Stimulated activated CD8-positive, alpha-beta memory T cell treated with anti-CD3 and anti-CD28 coated beads, Interleukin-15, amount 100 ng/mL, for 1 hour (primary cell): ENCODE results near the gene OR5D14.

ENCODE experiments used
- DNase-seq: peaks from one replicate; pipeline ENCODE4 v3.0.0-alpha.2; 2020; ENCODE audit warnings: low read depth

The OR5D14 gene

DNA sequence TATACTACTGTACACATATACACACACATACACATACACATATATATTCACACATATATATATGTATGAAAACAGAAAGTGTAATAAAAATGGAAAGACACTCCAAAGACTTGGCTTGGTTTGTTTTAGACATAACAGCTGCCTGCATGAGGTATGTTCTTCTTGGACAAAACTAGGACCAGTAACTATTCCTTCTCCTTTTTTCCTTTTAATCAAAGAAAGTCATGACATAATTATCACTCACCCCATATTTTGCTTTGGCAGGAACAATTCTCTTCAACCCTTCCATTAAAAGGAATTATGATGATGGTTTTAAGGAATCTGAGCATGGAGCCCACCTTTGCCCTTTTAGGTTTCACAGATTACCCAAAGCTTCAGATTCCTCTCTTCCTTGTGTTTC lies at the start of gene OR5D14:
TSS of gene OR5D14 (plus strand) at position 301 of the 400 bp plus-strand sequence. CDS start at position 301, 0 bp downstream.
- no peak for DNase-seq

DNA sequence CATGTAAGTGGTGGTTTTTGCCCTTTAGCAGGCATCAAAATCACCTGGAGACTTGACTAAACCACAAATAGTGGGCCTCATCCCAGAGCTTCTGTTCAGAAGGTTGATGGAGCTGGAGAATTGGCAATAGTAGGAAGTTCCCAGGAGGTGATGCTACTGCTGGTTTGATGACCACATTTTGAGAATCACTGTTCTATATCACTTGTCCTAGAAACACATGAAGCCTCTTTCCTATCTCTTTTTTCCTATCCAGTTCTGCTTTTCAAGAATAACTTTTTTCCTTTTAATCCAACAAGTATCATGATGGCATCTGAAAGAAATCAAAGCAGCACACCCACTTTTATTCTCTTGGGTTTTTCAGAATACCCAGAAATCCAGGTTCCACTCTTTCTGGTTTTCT lies 22.2 kb upstream of the OR5D14 start, which contains the start of gene OR5D13:
TSS of gene OR5D13 (plus strand) at position 301 of the 400 bp plus-strand sequence. CDS start at position 301, 0 bp downstream.
- no peak for DNase-seq

DNA sequence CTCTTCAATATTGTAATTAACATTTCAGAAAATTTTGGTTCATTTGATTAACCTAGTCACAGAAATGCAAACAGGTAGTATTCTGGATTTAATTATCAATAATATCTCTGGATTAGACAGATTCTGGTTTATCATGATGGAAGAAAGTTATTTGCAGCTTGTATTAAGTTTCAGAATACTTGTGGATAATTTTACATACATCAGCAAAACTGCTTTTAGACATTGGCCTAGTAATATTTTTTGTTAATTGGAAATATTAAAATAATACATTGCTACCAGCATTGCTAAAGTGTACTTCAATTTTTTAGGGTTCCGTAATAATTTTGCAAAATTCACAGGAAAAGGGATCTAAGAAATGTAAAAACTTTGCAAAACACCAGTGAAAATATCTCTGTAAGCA lies 3.8 kb upstream of the OR5D14 start:
- no peak for DNase-seq

DNA sequence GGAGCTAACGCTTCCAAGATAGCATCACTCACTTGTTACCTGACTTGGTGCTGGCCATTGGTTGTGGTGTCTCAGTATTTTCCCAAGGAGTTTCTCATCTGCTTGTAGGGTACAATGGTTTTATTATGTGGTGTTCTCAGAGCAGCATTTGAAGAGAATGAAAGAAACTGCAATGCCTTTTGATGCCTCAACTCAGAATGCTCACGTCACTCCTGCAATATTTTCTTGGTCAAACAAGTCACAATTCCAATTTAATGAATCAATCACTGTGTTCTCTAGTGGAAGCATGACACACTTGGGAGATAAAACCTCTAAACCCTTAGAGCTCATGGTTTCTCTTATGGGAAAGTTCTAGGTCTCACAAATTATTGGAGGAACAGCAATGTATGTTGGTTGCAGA lies 2.0 kb upstream of the OR5D14 start:
- DNase-seq = no peak

- DNase-seq = no peak
These were observed 10.9 kb downstream of the OR5D14 start for GRCh38 chr11:55806248-55806647.

DNA sequence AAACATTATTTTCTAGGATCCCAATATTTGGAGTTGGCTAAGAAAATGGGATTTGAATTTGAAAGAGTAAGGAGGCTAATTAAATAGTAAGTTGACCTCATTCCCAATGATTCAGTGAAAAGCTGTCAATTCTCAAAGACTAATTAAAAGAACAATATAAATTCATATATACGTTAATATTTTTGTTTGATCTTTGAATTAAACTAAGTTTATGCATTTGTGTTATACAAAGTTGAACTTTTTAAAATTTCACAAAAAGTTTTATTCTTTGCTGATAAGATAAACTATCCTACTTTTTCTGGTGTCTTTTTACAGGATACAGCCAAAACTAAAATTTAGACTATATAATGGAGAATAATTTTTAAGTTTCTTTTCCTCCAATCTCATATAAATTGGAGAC lies 15.7 kb downstream of the OR5D14 start, which contains the start of gene OR5L1:
TSS of gene OR5L1 (plus strand) at position 301 of the 400 bp plus-strand sequence. CDS start 100 bp downstream, outside the sequence.
- no peak for DNase-seq

GRCh38 chr11:55819330-55819729 lies 24.0 kb downstream of the OR5D14 start, which contains the start of gene OR5D18:
OR5D18 (plus strand) TSS chr11:55819630; CDS start chr11:55819630, 0 bp downstream.
- no peak for DNase-seq

DNA sequence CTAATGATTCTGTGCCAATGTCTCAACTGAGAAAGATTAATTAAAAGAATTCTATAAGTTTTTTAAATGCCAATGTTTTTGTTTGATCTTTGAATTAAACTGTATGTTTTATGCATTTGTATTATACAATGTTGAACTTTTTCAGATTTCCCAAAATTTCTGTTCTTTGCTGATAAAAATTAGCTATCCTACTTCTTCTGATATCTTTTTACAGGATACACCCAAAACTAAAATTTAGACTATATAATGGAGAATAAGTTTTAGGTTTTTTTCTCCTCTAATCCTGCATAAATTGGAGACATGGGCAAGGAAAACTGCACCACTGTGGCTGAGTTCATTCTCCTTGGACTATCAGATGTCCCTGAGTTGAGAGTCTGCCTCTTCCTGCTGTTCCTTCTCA lies 31.6 kb downstream of the OR5D14 start, which contains the start of gene OR5L2:
TSS of gene OR5L2 (plus strand) at position 301 of the 400 bp plus-strand sequence. CDS start at position 301, 0 bp downstream.
- no peak for DNase-seq

GRCh38 chr11:55838452-55838851 lies 43.1 kb downstream of the OR5D14 start, which contains the start of gene OR5D16:
OR5D16 (plus strand) TSS chr11:55838752; CDS start chr11:55838752, 0 bp downstream.
- DNase-seq = no peak
